Activated CD8-positive, alpha-beta memory T cell treated with anti-CD3 and anti-CD28 coated beads for 48 hours (primary cell): ENCODE data around the gene C1orf52.

ENCODE experiments used
- DNase-seq, 3 experiments: peaks; one replicate each; pipeline ENCODE4 v3.0.0-alpha.2; 2020; ENCODE audit warnings: low read depth in 2 of 3, low spot score in 2 of 3

Gene C1orf52

DNA sequence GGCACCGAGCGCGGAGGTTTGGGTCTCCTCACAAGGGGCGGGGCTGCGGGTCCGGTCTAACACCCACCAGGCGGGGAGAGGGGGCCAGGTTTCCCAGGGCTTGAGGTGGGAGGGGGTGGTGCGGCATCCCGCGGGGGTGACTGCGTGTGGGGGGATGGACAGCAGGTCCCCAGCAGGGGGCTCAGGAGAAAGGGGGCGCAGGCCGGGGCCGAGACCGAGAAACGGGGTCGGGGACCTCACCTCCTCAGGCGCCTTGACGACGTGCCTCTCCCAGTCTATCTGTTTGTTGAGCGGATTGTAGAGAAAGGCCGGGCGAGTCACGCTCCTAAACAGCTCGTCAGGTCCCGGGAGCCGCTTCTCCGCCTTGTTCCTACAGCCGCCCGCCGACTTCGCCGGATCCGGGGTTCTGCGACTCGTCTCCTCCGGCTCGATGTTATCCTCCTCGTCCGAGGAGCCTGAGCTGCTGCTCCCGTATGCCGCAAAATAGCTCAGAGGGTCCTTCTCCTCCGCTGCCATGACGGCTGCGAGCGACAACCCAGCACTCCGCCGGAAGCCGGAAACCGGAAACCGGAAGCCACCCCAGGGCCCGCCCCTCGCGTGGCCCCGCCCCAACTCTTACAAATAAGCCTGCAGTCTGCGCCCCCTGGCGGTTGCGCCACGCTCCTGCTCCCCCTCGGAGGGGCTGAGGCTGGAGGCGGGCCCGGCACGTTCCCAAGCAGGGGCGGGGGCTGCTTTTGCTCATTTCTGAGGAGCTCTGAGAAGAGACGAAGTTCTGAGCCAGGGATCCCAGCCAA is at the start of gene C1orf52:
Gene C1orf52, minus strand, starts transcription at position 545 of the 794 bp plus-strand sequence. Its CDS starts 29 bp downstream, at position 516.
- peak; percentile 85 to 99 (median 96) for DNase-seq

DNA sequence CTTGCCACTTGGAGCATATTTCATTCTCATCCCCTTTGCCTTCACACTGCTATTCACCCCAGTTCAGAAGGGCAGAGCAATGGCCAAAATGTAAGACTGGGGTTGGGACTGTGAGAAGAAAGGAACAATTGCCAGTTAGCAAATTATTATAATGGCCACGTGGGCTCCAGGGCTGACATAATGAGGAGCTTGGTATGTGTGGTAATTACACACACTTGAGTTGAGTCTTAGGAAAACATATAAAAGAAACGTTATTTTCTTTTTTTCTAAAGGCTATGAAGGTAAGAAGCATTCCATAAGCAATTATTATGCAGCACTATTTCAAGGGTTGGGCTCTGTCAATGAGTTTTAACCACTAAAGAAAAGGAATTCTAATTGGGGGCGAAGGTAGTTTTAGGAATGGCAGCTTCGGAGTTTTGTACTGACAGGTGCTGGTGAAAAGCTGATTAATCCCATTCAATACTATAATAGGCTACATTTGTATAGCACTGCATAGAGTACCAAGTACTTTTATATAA is 49.4 kb upstream of the C1orf52 start:
- no peak for DNase-seq

DNA sequence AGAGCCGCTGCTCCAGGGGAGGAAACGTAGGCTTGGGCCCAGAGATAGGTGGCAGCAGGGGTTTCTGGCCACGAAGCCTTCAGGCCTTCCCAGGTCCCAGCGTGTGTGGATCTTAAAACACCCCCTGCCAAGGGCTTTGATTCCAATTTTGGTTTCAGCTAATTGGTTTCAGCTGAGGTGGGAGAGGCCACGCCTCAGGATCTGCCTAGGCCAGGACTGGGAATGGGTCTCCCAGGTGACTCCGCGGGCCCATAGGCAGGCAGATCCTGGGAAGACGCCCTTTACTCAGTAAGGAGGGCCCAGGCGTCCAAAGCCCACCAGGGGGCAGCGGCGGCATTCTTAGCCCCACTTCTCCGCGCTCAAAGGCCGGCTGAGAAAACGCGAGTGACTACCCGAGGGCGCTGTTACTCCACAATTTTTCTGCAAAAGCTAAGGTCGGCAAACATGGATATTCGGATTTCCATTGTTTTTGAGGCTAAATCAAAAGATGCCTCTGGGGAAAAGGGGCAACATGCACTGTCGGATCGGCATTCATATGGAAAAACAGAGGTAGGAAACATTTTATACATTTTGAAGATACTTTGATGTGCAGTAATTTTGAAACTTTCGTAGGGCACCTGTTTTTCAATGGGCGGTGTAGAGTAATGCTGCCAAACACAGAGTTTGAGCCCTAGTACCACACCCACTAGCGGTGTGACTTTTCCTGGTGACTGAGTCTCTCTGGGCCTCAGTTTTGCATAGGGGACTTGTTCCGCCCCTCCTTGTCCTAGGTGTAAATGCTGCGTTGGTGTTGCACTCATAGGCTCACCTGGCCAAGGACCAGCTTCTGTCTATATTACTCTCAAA is 48.7 kb upstream of the C1orf52 start:
- peak; percentile 32 to 61 (median 45) for DNase-seq

DNA sequence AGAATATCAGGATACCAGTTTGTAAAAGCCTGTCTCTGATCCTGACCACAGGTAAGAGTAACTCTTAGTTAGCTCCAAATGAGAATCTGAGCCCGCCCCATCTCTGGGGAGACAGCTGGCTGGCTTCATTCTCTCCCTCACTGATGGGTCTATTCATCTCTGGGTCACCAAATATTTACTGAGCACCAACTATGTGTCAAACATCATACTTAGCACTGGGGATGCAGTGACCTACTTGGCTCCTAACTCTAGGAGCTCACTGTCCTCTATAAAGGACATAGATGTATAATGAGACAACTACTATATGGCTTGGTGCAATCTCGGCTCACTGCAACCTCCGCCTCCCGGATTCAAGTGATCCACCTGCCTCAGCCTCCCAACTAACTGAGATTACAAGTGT is 46.8 kb upstream of the C1orf52 start:
- DNase-seq = no peak

DNA sequence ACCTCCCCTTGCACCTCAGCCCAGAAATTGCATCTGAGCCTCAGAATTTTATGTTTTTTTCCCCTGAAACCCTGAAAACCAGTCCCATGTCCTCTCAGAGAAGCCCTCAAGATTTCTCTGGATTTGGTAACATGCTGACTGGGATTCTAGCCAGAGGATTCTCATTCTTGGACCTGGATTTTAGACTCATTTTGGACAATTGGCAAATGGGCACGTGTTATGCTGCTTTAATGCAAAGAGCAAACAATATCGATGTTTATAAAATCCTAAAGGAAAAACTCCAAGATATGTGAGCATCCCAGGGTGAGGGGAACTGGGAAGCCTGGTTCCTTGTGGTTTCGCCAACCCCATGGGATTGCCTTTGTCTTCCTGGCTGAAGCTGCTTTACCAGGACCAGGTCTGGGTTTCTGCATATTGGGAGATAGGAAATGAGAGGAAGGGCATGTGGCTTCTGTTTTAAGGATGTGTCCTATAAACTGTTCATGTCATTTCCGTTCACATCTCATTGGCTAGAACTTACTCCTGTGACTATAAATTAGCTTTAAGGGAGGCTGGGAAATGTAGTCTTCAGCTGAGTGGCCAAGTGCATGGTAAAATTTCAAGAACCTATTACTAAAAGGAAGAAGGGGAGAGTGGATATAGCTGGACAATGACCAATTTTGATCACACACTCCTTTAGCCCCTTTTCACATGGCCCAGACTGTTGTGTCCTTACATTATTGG is 44.1 kb upstream of the C1orf52 start:
- no peak for DNase-seq

DNA sequence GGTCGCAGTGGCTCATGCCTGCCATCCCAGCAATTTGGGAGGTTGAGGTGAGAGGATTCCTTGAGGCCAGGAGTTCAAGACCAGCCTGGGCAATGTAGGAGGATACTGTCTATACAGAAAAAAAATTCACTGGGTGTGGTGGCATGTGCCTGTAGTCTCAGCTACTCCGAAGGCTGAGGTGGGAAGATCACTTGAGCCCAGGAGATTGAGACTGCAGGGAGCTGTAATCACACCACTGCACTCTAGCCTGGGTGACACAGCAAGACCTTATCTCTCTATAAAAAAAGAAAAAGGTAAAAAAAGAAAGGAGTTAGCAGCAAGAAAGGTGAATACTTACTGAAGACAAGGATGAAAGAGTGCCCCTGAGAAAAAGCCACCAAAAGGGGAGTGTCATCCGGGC is 40.7 kb upstream of the C1orf52 start:
- DNase-seq = no peak

DNA sequence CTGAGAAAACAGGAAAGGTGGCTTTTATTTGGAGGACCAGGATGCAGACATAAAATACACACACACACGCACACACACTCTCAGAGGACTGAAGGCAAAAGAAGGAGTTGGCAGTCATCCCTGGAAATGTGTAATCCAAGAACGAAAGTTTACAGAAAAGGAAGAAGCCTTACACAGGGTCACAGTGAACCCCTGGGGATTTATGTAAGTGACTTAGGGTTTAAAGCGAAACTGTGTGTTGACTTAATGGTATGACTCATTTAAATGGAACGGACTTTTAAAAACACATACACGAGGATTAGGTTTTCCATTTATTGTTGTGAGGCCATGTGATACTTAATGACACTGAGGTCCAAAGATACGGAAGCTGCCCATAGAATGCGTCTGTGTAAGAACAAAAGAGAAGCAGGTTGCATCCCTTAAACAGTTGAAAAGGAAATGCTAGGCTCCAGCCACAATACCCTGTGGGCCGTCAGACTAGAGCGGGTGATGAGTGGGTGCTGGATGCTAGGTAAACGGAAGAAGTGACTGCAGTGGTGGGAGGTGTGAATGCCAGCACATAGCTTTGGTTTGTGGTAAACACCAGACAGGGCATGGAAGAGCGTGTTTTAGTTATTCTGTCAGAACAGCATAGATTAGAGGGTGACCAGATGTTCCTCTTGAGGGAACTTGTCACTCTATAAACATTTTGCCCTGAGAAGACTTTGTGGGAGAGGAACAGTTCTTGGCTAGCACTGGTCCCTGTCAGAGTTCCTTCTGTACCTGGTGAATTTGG is 38.6 kb upstream of the C1orf52 start:
- peak in 2 of 3 experiments; percentile 39 to 61 for DNase-seq

DNA sequence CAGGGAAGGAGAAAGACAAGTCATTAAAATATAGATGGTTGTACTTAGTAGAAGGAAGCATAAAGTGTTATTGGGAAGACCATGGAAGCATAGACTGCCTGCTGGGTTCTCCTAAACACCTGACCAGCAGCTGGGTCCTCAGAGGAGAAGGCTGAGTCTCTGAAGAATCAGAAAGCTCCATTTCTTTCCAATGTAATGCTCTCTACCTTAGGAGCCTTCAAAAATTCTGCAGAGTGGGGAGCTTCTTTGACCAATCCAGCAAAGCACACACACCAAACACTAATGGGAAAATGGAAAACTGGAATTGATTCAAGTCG is 38.0 kb upstream of the C1orf52 start:
- no peak for DNase-seq

DNA sequence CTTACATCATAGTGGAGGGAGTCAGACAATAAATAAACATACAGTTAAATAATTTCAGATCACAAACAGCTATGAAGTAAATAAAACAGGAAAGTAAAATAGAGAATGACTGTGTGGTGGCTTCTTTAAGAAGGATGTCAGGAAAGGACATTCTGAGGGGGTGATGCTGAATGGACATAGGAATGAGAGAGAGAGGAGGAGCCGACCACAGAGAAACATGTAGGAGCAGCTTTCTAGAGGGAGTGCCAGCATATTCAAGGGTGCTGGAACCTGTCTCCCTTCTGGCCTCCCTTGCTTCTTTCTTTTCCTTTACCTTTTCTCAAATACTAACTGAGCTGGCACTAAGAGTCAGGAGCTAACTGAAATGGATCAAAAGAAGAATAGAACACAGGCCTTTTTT is 37.5 kb upstream of the C1orf52 start:
- DNase-seq = no peak

DNA sequence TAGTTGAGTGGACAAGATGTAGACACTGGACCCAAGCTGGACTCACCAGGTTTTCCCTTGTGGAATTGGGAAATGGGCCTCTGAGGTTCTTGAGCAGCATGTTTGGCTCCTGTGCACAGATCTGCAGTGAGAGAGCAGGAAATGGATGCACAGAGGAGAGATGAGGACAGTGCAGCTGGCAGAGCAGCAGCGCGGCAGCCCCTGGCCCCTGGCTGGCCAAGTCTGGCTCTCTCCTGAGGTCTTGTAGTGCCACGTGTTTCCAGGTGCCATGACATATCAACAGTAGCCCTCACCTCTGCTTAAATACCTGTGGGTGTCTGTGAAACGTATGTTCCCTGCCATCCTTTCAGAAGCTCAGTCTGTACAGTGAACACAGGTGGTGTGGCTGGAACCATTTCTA is 36.2 kb upstream of the C1orf52 start:
- DNase-seq = no peak

DNA sequence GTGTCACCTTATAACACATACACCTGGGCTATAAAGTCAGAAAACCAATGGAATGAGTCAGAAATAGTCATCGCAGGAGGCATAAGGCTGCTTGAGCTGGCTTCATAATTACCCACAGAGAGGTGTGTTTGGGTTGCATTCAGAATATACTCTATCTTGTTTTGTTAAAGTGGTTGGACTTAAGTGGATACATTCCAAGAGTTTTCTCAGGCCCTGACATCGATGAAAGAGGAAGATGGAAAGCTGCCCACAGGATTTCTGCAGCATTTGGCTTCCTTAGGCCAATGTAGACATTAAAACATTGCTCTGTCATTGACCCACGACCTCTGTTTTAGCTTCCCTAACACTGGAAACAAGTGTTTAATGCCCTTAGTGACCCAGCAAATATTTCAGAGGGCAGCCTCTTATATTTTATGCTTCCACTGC is 35.6 kb upstream of the C1orf52 start:
- DNase-seq = no peak

DNA sequence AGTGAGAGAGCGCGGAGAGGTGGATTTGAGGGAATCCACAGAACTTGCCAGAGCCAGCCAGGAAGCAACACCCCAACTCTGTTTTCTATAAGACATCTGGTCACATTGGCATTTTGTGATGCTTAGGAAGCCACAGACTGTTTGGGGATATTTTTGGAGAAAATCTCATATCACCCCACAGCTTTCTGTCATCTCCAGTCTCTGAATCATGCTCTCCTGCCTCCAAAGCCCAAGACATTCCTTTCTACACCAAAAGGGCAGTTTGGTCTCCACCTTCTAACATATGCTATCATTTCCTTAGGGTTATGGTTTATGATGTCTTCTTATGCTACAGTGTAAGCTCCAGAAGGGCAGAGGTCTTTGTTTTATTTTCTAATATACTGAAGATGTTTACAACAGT is 31.4 kb upstream of the C1orf52 start:
- no peak for DNase-seq

DNA sequence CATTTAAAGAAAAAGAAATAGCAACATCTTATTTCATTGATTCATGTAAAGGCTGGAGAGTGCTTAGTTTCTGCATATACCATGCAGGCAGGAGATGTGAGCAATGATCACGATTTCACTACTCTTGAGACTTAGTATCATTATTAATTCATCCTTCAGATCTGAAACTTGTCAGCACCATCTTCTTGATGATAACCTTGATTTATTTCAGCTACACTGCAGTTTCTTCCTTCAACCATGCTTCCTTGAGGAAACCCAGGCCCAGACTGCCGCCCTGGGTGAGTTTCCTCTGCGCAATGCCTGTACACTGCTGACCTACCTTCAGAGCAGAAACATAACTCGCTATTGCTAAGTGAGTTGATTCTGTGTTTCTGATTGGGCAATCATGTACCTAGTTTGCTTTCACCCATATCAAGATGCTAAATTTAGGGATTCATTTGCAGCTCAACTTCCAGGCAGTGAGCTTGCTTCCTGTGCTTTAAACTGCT is 30.4 kb upstream of the C1orf52 start:
- no peak for DNase-seq

DNA sequence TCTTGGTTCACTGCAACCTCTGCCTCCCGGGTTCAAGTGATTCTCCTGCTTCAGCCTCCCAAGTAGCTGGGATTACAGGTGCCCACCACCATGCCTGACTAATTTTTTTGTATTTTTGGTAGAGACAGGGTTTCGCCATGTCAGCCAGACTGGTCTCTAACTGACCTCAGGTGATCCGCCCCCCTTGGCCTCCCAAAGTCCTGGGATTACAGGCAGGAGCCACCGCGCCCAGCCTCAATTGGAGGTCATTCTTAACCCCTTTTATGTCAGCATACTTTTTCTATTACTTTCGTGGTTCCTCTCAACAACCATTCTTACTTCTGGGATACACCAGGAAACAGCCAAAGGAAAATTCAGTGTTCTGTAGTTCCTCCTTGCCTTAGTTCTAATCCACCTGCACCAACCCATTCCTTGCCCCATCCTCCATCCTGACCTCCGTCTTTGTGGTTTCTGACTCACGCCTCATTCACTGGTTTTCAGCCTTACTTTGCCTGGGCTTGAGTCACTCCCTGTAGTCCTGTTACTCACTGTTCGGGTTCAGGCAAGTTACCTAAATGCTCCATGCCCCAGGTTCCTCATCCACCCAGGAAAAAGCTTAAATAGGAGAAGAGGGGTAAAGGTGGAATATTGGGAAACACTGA is 29.9 kb upstream of the C1orf52 start:
- no peak for DNase-seq

DNA sequence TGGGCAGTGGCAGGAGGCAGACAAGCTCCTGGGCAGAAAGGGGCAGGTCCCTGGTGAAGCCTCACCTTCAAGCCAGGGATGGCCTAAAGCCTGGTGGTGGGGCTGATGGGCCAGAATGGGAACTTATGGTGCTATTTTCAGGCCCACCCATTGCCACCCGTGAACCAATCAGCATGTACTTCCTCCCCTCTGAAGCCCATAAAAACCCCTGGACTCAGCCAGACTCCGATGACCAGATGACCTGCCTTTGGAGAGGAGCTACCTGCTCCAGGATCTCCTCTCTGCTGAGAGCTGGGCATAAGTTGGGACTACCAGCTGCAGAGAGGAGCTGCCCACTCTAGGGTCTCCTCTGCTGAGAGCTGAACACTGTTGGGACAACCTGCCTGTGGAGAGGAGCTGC is 24.7 kb upstream of the C1orf52 start:
- no peak for DNase-seq

DNA sequence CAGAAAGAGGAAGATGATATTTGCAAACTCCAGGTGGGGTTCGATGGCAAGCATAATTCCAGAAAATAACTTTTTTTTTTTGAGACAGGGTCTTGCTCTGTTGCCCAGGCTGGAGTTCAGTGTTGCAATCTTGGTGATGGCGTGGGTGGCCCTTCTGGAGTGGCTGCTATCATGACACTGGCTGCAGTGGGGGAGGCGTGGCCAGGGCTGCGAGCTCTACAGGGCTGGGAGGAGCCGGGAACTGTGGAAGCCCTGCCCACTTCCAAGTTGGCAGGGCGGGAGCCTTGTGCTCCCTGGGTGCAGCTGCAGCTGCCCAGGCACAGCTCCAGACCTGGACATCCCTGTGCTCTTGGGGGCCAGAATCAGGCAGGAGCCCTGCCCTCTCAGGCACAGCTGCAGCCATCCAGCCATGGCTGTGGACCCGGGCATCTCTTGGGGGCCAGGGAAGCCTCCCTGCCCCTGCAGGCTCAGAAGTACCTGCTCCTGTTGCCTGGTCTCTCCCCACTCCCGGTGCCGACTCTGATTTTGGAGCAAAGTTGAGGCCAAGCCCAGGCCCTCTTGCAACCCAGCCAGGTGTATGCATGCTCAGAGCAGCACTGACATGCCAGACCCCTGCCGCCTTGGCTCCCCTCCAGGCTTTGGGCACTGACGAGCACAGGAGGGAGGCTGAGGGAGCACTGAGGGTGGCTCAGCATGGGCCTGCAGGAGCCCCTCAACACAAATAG is 24.2 kb upstream of the C1orf52 start:
- no peak for DNase-seq

DNA sequence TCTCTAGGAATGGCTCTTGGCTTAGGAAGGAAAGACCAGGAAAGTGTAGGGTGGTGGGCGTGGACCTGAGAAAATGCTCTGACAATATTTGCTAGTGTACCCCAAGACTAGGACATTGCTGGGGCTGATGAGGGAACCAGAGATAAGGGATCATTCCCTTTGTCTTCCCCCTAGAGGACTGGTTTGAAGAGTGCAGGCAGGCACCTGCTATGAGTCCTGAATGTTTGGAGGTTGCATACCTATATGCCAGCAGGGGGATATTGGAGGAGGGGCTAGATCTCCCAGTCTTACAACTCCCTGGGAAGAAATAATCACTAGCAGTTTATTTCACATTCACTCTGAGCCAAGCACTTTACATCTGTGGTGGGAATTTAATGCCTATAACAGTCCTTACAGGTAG is 23.0 kb upstream of the C1orf52 start:
- no peak for DNase-seq

DNA sequence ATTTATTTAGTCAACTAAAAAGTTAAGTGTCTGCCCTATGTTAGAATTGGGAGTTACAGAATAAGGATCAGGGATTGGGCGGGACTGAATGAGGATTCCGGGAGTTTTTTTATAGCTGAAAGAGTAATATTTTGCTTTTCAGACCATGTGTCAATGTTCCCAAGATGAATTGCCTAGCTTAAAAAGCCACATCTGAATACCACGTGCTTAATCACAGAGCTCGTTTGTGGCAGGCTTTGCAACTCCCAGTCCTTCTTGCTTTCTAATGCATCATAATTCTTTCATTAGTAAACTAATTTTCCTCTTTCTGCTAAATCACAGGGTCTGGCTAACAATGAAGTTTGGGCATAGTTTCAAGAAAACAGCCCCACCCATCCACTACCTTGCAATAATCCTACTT is 21.2 kb upstream of the C1orf52 start:
- DNase-seq = no peak

DNA sequence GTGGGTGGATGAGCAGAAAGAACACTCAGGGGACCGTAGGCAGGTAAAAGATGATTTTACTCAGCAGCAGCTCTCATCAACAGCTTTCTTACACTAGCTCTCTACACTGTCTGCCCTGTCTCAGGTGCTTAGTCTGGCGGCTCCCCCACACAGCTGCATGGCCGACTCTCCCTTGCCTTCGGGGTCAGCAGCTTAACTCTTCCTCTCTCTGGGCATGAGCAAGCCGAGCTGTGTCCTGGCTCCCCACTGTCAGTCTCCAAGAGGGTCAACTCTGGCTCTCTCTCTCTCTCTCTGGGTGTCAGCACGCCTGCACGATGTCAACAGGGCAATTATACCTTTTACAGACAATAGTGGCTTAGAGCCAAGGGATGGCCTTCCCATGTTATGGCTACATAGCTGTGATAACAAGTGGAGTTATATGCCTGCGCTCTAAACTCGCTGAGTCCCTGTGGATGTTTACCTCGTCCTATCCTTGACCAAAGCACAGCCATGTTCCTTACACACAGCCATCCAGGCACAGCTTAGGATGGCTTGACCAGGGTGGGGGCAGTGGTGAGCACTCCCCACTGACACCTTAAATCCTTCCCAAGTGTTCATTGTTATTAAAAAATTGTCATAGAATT is 20.1 kb upstream of the C1orf52 start:
- no peak for DNase-seq
